ENCODE data around the gene FCRLA.

Gene FCRLA

GRCh38 chr1:161730050-161730564 is 23.1 kb downstream of the FCRLA start:
- no peak for DNase-seq (ENCODE audit: low read depth)
- no peak for TF ChIP-seq CTCF (IDR thresholded peaks at IDR 0.05; ENCODE audit: control insufficient read depth, insufficient read depth, low read depth, low read length, missing control alignments)
- no peak overlapping the region for H3K4me3 ChIP-seq (ENCODE audit: control insufficient read depth, low read depth, low read length)

- DNase-seq (ENCODE audit: low read depth) = no peak
- no peak overlapping the region for H3K4me3 ChIP-seq (ENCODE audit: control insufficient read depth, low read depth, low read length)
- TF ChIP-seq CTCF (IDR thresholded peaks at IDR 0.05; ENCODE audit: control insufficient read depth, insufficient read depth, low read depth, low read length, missing control alignments) = no peak
These were observed 24.2 kb downstream of the FCRLA start for GRCh38 chr1:161731241-161731640.

GRCh38 chr1:161731981-161732718 is 25.1 kb downstream of the FCRLA start:
- H3K4me3 ChIP-seq (ENCODE audit: control insufficient read depth, low read depth, low read length) = no peak overlapping the region
- no peak for TF ChIP-seq CTCF (IDR thresholded peaks at IDR 0.05; ENCODE audit: control insufficient read depth, insufficient read depth, low read depth, low read length, missing control alignments)
- DNase-seq (ENCODE audit: low read depth) = no peak

GRCh38 chr1:161733526-161733925 is 26.5 kb downstream of the FCRLA start:
- no peak for TF ChIP-seq CTCF (IDR thresholded peaks at IDR 0.05; ENCODE audit: control insufficient read depth, insufficient read depth, low read depth, low read length, missing control alignments)
- no peak overlapping the region for H3K4me3 ChIP-seq (ENCODE audit: control insufficient read depth, low read depth, low read length)
- DNase-seq (ENCODE audit: low read depth) = peak; percentile 94

GRCh38 chr1:161735837-161736236 is 28.8 kb downstream of the FCRLA start:
- H3K4me3 ChIP-seq (ENCODE audit: control insufficient read depth, low read depth, low read length) = no peak overlapping the region
- no peak for DNase-seq (ENCODE audit: low read depth)
- no peak for TF ChIP-seq CTCF (IDR thresholded peaks at IDR 0.05; ENCODE audit: control insufficient read depth, insufficient read depth, low read depth, low read length, missing control alignments)

GRCh38 chr1:161736335-161736969 is 29.4 kb downstream of the FCRLA start:
- no peak for TF ChIP-seq CTCF (IDR thresholded peaks at IDR 0.05; ENCODE audit: control insufficient read depth, insufficient read depth, low read depth, low read length, missing control alignments)
- no peak overlapping the region for H3K4me3 ChIP-seq (ENCODE audit: control insufficient read depth, low read depth, low read length)
- no peak for DNase-seq (ENCODE audit: low read depth)
